Measurements from ENCODE around the gene CCDC124. TPM values are rescaled to one million over a fixed set of nuclear protein-coding genes. Genes with fewer than 3 reads are reported as not detected.

CCDC124 gene
- total and polyA plus RNA-seq, 2 of the 4 experiments (the other 2 are of a cell fraction), result 30.1 to 112 TPM

DNA sequence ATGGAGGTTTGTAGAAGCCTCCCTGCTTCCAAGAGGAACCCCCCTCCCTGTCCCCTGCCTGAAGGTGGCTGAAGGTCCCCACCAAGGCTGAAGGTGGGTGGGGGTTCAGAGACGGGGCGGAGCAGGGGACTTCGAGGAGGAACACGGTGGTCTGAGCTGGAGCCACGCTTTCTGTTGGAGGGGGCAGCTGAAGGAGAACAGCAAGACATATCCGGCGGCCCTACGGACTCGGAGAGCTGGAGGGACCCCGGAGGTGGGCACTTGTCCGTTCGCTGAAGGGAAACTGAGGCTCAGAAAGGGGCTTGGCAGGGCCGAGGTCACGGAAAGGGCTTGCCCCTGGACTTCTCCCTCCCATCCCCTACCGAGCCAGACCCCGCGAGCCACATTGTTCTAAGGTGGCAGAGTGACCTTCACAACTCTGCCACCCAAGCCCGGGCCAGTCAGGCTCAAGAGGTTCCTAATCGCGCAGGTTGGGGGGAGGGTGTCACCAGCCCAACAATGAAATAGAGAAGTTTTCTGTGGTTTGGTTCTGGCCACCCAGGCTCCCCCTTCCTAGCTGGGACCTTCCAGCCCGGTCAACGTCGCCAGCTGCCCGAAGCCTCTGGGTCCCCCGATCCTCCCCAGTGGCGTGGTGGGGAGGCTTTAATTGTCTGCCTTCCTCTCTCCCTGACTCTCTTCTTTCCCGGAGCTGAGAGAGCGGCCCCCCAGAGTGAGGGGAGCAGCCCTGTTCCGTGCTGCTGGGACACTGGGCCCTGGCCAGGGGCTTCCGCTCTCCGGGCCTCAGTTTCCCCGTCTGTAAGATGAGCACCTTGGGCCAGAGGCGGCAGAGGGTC, 18.6 kb downstream of the CCDC124 start:
- CTCF ChIA-PET, result no interaction called here
- TF ChIP-seq RCOR1 (IDR thresholded peaks at IDR 0.05; ENCODE audit: insufficient replicate concordance, low read length), result no peak
- no peak for TF ChIP-seq BHLHE40 (IDR thresholded peaks at IDR 0.05; ENCODE audit: low read depth, low read length)
- TF ChIP-seq, protein P1, sequence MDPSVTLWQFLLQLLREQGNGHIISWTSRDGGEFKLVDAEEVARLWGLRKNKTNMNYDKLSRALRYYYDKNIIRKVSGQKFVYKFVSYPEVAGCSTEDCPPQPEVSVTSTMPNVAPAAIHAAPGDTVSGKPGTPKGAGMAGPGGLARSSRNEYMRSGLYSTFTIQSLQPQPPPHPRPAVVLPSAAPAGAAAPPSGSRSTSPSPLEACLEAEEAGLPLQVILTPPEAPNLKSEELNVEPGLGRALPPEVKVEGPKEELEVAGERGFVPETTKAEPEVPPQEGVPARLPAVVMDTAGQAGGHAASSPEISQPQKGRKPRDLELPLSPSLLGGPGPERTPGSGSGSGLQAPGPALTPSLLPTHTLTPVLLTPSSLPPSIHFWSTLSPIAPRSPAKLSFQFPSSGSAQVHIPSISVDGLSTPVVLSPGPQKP (IDR thresholded peaks at IDR 0.05; ENCODE audit: borderline replicate concordance, low read depth, low read length), result no peak
- no peak for TF ChIP-seq RFX5 (IDR thresholded peaks at IDR 0.05; ENCODE audit: low read depth, low read length)
- no peak for TF ChIP-seq MAZ (IDR thresholded peaks at IDR 0.05; ENCODE audit: borderline replicate concordance, low read depth, low read length)
- TF ChIP-seq RAD21 (IDR thresholded peaks at IDR 0.05; ENCODE audit: low read length), result no peak
- TF ChIP-seq, protein P2, sequence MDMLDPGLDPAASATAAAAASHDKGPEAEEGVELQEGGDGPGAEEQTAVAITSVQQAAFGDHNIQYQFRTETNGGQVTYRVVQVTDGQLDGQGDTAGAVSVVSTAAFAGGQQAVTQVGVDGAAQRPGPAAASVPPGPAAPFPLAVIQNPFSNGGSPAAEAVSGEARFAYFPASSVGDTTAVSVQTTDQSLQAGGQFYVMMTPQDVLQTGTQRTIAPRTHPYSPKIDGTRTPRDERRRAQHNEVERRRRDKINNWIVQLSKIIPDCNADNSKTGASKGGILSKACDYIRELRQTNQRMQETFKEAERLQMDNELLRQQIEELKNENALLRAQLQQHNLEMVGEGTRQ (IDR thresholded peaks at IDR 0.05; ENCODE audit: low read depth, low read length), result no peak
- TF ChIP-seq POLR2A (IDR thresholded peaks at IDR 0.05; ENCODE audit: low read depth, low read length), result no peak
- TF ChIP-seq, protein P3, sequence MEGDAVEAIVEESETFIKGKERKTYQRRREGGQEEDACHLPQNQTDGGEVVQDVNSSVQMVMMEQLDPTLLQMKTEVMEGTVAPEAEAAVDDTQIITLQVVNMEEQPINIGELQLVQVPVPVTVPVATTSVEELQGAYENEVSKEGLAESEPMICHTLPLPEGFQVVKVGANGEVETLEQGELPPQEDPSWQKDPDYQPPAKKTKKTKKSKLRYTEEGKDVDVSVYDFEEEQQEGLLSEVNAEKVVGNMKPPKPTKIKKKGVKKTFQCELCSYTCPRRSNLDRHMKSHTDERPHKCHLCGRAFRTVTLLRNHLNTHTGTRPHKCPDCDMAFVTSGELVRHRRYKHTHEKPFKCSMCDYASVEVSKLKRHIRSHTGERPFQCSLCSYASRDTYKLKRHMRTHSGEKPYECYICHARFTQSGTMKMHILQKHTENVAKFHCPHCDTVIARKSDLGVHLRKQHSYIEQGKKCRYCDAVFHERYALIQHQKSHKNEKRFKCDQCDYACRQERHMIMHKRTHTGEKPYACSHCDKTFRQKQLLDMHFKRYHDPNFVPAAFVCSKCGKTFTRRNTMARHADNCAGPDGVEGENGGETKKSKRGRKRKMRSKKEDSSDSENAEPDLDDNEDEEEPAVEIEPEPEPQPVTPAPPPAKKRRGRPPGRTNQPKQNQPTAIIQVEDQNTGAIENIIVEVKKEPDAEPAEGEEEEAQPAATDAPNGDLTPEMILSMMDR (conservative IDR thresholded peaks at IDR 0.05; ENCODE audit: low read depth, low read length), result no peak
- no peak for TF ChIP-seq MAFK (IDR thresholded peaks at IDR 0.05; ENCODE audit: low read depth, low read length)
- no peak for TF ChIP-seq FOS (IDR thresholded peaks at IDR 0.05; ENCODE audit: low read depth, low read length)
- no peak for TF ChIP-seq CEBPB (IDR thresholded peaks at IDR 0.05; ENCODE audit: low read depth, low read length)
- TF ChIP-seq MXI1 (IDR thresholded peaks at IDR 0.05; ENCODE audit: borderline replicate concordance, low read depth, low read length), result no peak
- no peak for TF ChIP-seq NFE2L2 (IDR thresholded peaks at IDR 0.05; ENCODE audit: low read depth, low read length)
- H3K4me3 ChIP-seq (ENCODE audit: insufficient read depth, low read depth, low read length), result no peak overlapping the region
- H4K5ac ChIP-seq (ENCODE audit: low read depth, low read length), result no peak overlapping the region
- no peak overlapping the region for H2BK5ac ChIP-seq (ENCODE audit: low read depth, low read length, poor library complexity, severe bottlenecking)
- no peak overlapping the region for H3K56ac ChIP-seq (ENCODE audit: extremely low read depth, insufficient read depth, low read length)
- no peaks in the 10 kb centered on the region for H4K20me1 ChIP-seq (ENCODE audit: insufficient read depth, low read length)
- H3K9me1 ChIP-seq (ENCODE audit: insufficient read depth, low read length), result no peaks in the 10 kb centered on the region
- H3K79me1 ChIP-seq (ENCODE audit: low read depth in 1 of 2, low read length in 2 of 2), result no peaks in the 10 kb centered on the region
- peaks cover 3% of the 10 kb centered on the region for H3K4me1 ChIP-seq (ENCODE audit: control insufficient read depth, insufficient read depth, low read length)
- H4K91ac ChIP-seq (ENCODE audit: insufficient read depth, low read depth, low read length), result no peak overlapping the region
- no peak for DNase-seq
- H3K27me3 ChIP-seq (ENCODE audit: control insufficient read depth, insufficient read depth, low read length), result peaks cover 66% of the 10 kb centered on the region
- intact Hi-C loops (cut with micrococcal nuclease), result no loop called here
- H2BK20ac ChIP-seq (ENCODE audit: low read depth, low read length), result no peak overlapping the region
- no peak overlapping the region for H2BK120ac ChIP-seq (ENCODE audit: low read depth, low read length)
- POLR2A ChIA-PET (ENCODE audit: unreplicated experiment), result no interaction called here
- BruUV-seq (replicated peaks), result no TSS peak
- no peak overlapping the region for H3K9ac ChIP-seq (ENCODE audit: low read depth, low read length)
- H3K9me3 ChIP-seq (ENCODE audit: control insufficient read depth, insufficient read depth, low read length), result no peaks in the 10 kb centered on the region; the same call in 1 of the 2 replicates
- no peak overlapping the region for H2BK15ac ChIP-seq (ENCODE audit: low read depth, low read length)
- H2AFZ ChIP-seq (replicated peaks; ENCODE audit: low read length, poor library complexity), result peak overlapping the region; percentile 58
- no peak overlapping the region for H3K27ac ChIP-seq (ENCODE audit: insufficient read depth, low read length)
- in situ Hi-C loops (cut with MboI; ENCODE audit: low sequenced_read_pairs), result no loop called here
- no peaks in the 10 kb centered on the region for H3K36me3 ChIP-seq (ENCODE audit: control insufficient read depth, insufficient read depth, low read length)
- H3K4me2 ChIP-seq (ENCODE audit: low read depth, low read length), result no peak overlapping the region
- no peak overlapping the region for H4K8ac ChIP-seq (ENCODE audit: low read depth in 2 of 2, low read length in 2 of 2)
- dilution Hi-C loops (cut with HindIII; ENCODE audit: low sequenced_read_pairs, unreplicated experiment), result no loop called here
- peak overlapping the region; percentile 55 for H2AK9ac ChIP-seq (replicated peaks; ENCODE audit: low read depth, low read length, poor library complexity)
- H2AK5ac ChIP-seq (ENCODE audit: low read depth, low read length), result no peak overlapping the region
- H3K4ac ChIP-seq (ENCODE audit: low read depth, low read length), result no peak overlapping the region
- no CpG with 5 or more reads among the region's 33 CpGs for WGBS, 2 experiments (ENCODE audit: extremely low coverage in 2 of 2, insufficient read length in 1 of 2)
- no peak overlapping the region for H3K14ac ChIP-seq (replicated peaks; ENCODE audit: low read depth, low read length)
- H3K18ac ChIP-seq (ENCODE audit: low read depth, low read length), result no peak overlapping the region
- ATAC-seq (ENCODE audit: low read depth), result no peak
- no peak overlapping the region for H3K23ac ChIP-seq (ENCODE audit: low read depth, low read length)

Data from IMR-90 (cell line).